ENCODE results near the gene MSH3. TPM values are rescaled to one million over a fixed set of nuclear protein-coding genes. Genes with fewer than 3 reads are reported as not detected.

The MSH3 gene
- total RNA-seq, 2 donors from 2014 or later, result 9.2 to 10.9 TPM

DNA sequence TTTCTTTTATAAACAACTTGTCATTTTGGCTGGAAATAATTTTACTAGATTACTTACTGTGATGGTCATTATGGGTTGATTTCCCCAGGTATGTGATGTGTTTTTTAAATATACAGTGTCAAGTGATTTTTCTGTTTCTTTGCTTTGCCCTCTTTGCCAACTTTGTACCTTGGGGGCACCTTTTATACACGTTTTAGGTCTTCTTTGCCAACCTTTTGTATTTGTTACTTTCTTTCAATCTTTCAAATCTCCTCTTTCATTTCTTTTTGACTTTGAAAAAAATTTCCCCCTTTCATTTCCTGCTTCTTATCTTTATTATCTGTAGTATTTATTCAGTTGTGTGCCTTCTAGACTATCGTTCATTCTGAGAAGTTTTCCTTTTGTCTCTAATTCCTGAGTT is 65.7 kb downstream of the MSH3 start:
- WGBS, 2 donors, result 74 to 79% methylated on average over 2 of the region's 2 CpGs
- intact Hi-C loops (cut with DNase I), result no loop called here

DNA sequence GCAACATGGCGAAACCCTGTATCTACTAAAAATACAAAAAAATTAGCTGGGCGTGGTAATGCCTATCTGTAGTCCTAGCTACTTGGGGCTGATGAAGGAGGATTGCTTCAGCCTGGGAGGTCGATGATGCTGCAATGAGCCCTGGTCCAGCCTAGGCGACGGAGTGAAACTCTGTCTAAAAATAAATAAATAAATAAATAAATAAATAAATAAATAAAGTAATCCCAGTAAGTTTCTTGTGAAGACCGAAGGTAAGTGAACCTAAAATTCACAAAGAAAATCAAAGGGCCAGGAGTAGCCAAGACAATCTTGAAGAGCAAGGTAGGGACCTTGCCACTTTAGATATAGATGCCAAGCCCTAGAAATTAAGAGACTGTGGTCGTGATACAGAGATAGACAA is 68.5 kb downstream of the MSH3 start:
- Histone ChIP-seq H3K36me3 (replicated peaks in 1 of 2; ENCODE audit: insufficient read depth in 1 of 2, low read depth in 2 of 2) (peaks cover 0 to 2% of the 10 kb centered on the region in 2 donors), H3K4me1 (no peaks in the 10 kb centered on the region), H3K9me3 (no peaks in the 10 kb centered on the region), H3K4me3 (no peak overlapping the region), H3K27me3 (no peaks in the 10 kb centered on the region), H3K27ac (no peak overlapping the region)
- DNase-seq, result no peak
- WGBS, 2 donors, result 93 to 95% methylated on average over 7 of the region's 7 CpGs
- TF ChIP-seq POLR2A (IDR thresholded peaks at IDR 0.05), result no peak
- TF ChIP-seq, protein P1, sequence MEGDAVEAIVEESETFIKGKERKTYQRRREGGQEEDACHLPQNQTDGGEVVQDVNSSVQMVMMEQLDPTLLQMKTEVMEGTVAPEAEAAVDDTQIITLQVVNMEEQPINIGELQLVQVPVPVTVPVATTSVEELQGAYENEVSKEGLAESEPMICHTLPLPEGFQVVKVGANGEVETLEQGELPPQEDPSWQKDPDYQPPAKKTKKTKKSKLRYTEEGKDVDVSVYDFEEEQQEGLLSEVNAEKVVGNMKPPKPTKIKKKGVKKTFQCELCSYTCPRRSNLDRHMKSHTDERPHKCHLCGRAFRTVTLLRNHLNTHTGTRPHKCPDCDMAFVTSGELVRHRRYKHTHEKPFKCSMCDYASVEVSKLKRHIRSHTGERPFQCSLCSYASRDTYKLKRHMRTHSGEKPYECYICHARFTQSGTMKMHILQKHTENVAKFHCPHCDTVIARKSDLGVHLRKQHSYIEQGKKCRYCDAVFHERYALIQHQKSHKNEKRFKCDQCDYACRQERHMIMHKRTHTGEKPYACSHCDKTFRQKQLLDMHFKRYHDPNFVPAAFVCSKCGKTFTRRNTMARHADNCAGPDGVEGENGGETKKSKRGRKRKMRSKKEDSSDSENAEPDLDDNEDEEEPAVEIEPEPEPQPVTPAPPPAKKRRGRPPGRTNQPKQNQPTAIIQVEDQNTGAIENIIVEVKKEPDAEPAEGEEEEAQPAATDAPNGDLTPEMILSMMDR (IDR thresholded peaks at IDR 0.05), result no peak
- no peak for ATAC-seq
- intact Hi-C loops (cut with DNase I), result no loop called here

More for the DNA sequence above, 65.7 kb downstream of the MSH3 start:
- no peak for TF ChIP-seq POLR2A (IDR thresholded peaks at IDR 0.05)
- TF ChIP-seq, protein P1 (IDR thresholded peaks at IDR 0.05), result no peak
- Histone ChIP-seq H3K27me3 (no peaks in the 10 kb centered on the region), H3K27ac (no peak overlapping the region), H3K4me1 (no peaks in the 10 kb centered on the region), H3K4me3 (no peak overlapping the region), H3K9me3 (no peaks in the 10 kb centered on the region), H3K36me3 (replicated peaks in 1 of 2; ENCODE audit: insufficient read depth in 1 of 2, low read depth in 2 of 2) (no peaks in the 10 kb centered on the region)
- ATAC-seq (no peak), DNase-seq (no peak)

DNA sequence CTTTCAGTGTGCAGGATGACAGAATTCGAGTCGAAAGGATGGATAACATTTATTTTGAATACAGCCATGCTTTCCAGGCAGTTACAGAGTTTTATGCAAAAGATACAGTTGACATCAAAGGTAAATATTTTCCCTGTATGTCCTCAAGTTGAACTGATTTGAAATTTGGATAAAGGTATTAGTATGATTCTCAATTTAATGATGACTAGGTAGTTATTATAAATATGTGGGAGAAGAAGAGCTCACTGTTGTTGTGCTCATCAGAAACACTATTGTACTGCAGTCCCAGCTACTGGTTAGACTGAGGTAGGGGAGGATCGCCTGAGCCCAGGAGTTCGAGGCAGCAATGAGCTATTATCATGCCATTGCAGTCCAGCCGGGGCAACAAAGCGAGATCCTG is 71.0 kb downstream of the MSH3 start:
- Histone ChIP-seq H3K27ac (no peak overlapping the region), H3K9me3 (no peaks in the 10 kb centered on the region), H3K4me3 (no peak overlapping the region), H3K36me3 (replicated peaks in 1 of 2; ENCODE audit: insufficient read depth in 1 of 2, low read depth in 2 of 2) (peaks cover 0 to 2% of the 10 kb centered on the region in 2 donors), H3K27me3 (no peaks in the 10 kb centered on the region), H3K4me1 (no peaks in the 10 kb centered on the region)
- 92 to 95% methylated on average over 6 of the region's 6 CpGs for WGBS, 2 donors
- TF ChIP-seq POLR2A (IDR thresholded peaks at IDR 0.05), result no peak
- TF ChIP-seq, protein P1 (IDR thresholded peaks at IDR 0.05), result no peak
- DNase-seq, result no peak
- intact Hi-C loops (cut with DNase I), result no loop called here
- ATAC-seq, result no peak

DNA sequence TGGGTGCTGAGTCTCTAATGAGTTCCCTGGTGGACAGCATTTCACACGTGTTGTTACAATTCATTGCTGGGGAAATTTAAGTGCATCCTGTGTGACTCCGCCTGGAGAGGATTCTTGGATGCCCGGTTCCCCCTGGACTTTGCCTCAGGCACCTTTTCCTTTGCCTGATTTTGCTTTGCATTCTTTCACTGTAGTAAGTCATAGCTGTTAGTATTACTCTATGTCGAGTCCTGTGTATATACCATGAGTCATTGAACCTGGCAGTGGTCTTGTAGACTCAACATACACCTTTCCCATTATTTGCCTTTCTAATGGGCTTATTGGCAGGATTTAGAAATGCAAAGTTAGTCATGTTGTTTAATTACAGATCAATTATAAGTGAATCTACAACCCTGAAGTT is 82.3 kb downstream of the MSH3 start:
- H3K27me3 ChIP-seq, result no peaks in the 10 kb centered on the region
- H3K9me3 ChIP-seq, result no peaks in the 10 kb centered on the region
- 78 to 84% methylated on average over 4 of the region's 4 CpGs for WGBS, 2 donors
- DNase-seq (no peak), ATAC-seq (no peak)
- H3K4me3 ChIP-seq, result no peak overlapping the region
- H3K27ac ChIP-seq, result no peak overlapping the region
- intact Hi-C loops (cut with DNase I), result no loop called here
- no peak for TF ChIP-seq POLR2A (IDR thresholded peaks at IDR 0.05)
- TF ChIP-seq, protein P1 (IDR thresholded peaks at IDR 0.05), result no peak
- no peaks in the 10 kb centered on the region for H3K36me3 ChIP-seq (replicated peaks in 1 of 2; ENCODE audit: insufficient read depth in 1 of 2, low read depth in 2 of 2)
- peaks cover 20% of the 10 kb centered on the region for H3K4me1 ChIP-seq

DNA sequence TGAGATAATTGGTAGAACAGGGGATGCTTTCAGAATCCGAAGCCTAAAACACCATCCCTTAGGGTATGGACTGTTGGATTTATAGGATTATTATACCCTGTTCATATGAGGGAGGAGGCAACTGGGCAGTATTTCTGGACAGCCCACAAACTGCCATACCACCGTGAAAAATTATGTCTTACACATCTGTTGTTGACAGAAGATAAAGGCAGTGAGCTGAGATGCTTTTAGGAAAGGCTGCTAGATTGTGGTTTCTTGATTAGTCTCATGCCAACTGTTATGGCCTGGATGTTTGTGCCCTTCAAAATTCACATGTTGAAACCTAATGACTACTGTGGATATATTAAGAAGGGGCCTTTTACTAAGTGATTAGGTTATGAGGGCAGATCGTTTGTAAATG is 84.0 kb downstream of the MSH3 start:
- intact Hi-C loops (cut with DNase I), result no loop called here

More for the DNA sequence above, 84.0 kb downstream of the MSH3 start:
- H3K9me3 ChIP-seq, result no peaks in the 10 kb centered on the region
- H3K4me3 ChIP-seq, result no peak overlapping the region
- no peak overlapping the region for H3K27ac ChIP-seq
- 36 to 58% methylated on average over 3 of the region's 3 CpGs for WGBS, 2 donors
- H3K27me3 ChIP-seq, result no peaks in the 10 kb centered on the region
- H3K36me3 ChIP-seq (replicated peaks in 1 of 2; ENCODE audit: insufficient read depth in 1 of 2, low read depth in 2 of 2), result no peaks in the 10 kb centered on the region
- ATAC-seq (no peak), DNase-seq (no peak)
- TF ChIP-seq, protein P1 (IDR thresholded peaks at IDR 0.05), result no peak
- no peak for TF ChIP-seq POLR2A (IDR thresholded peaks at IDR 0.05)
- peaks cover 20% of the 10 kb centered on the region for H3K4me1 ChIP-seq

Measured in body of pancreas (tissue), 4 donors.